ENCODE results near the gene DHODH. TPM values are rescaled to one million over a fixed set of nuclear protein-coding genes. Genes with fewer than 3 reads are reported as not detected.

The DHODH gene
- total and polyA plus RNA-seq, 2 of the 8 experiments (the other 6 are each of a cell fraction or from before 2014, with no cell fraction given) = 9.1 to 19.4 TPM

DNA sequence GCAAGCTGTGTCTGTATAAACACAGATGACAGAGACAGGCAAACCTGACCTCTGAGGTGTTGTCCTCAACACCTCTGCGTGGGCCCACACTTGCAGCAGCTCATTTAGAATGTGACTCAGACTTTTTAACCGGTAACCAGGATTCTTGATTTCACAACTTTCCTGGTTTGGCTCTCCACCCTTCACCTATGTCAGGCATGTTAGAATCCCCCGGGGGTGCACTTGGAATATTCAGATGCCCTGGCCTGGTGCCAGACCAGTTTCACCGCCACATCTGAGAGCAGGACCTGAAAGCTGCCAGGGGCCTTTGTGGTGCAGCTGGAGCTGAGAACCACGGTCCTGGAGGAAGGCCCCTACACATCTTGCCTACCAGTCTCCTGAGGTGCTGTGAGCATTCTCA is 4.8 kb downstream of the DHODH start (continued):
- TF ChIP-seq SIX5 (IDR thresholded peaks at IDR 0.05; ENCODE audit: low read depth, low read length) (no peak), FOSL1 (IDR thresholded peaks at IDR 0.05; ENCODE audit: insufficient read depth, low read depth, low read length) (no peak), HDAC2 (IDR thresholded peaks at IDR 0.05; ENCODE audit: borderline replicate concordance in 1 of 2, low read depth in 2 of 2, low read length in 2 of 2) (no peak)
